HG02798 (cell line): ENCODE measurements around the gene FAM89A.
"Not testable (repeated sequence)": the region's sequence is repeated elsewhere in the genome, so short reads cannot be mapped to it uniquely, and the experiment has no call there.

Source experiments
- ATAC-seq: cut with Tn5 transposase; IDR thresholded peaks from one replicate; pipeline ENCODE4 v1.9.1; 2021; ENCODE audit warnings: mild to moderate bottlenecking; ENCODE audit not compliant: unreplicated experiment, poor library complexity

Gene FAM89A

GRCh38 chr1:231011360-231011759, 28.7 kb downstream of the FAM89A start:
- ATAC-seq: no peak

- ATAC-seq: not testable (repeated sequence)
Observed at GRCh38 chr1:231007535-231007934, 32.5 kb downstream of the FAM89A start.

- no peak for ATAC-seq
Observed at GRCh38 chr1:231001892-231002291, 38.2 kb downstream of the FAM89A start.

GRCh38 chr1:231000639-231001038, 39.4 kb downstream of the FAM89A start:
- no peak for ATAC-seq

- no peak for ATAC-seq
Observed at GRCh38 chr1:231000201-231000600, 39.9 kb downstream of the FAM89A start.

GRCh38 chr1:230994860-230995259, 45.2 kb downstream of the FAM89A start:
- ATAC-seq: no peak

GRCh38 chr1:230992100-230992774, 47.8 kb downstream of the FAM89A start:
- ATAC-seq: no peak

GRCh38 chr1:230987448-230987847, 52.6 kb downstream of the FAM89A start:
- ATAC-seq: no peak

GRCh38 chr1:230986976-230987375, 53.1 kb downstream of the FAM89A start:
- ATAC-seq: no peak

GRCh38 chr1:230985711-230986110, 54.3 kb downstream of the FAM89A start:
- ATAC-seq: no peak

- not testable (repeated sequence) for ATAC-seq
Observed at GRCh38 chr1:230984622-230985515, 55.2 kb downstream of the FAM89A start.

GRCh38 chr1:230983811-230984210, 56.2 kb downstream of the FAM89A start:
- ATAC-seq: no peak

GRCh38 chr1:230982696-230983095, 57.4 kb downstream of the FAM89A start:
- ATAC-seq: no peak

GRCh38 chr1:230979952-230980351, 60.1 kb downstream of the FAM89A start:
- no peak for ATAC-seq

GRCh38 chr1:230979389-230979716, 60.7 kb downstream of the FAM89A start:
- no peak for ATAC-seq

GRCh38 chr1:230978491-230979388, 61.3 kb downstream of the FAM89A start, which contains the start of the genes ARV1 and TTC13:
TSS of gene ARV1 (plus strand) at chr1:230979094. CDS start at chr1:230979106, 12 bp downstream.
TSS of gene TTC13 (minus strand) at chr1:230978861. CDS start at chr1:230978830, 31 bp downstream.
- peak; percentile 95 for ATAC-seq

GRCh38 chr1:230977761-230978490, 62.1 kb downstream of the FAM89A start:
- ATAC-seq: peak; percentile 7

GRCh38 chr1:230976825-230977747, 63.0 kb downstream of the FAM89A start:
- ATAC-seq: no peak

- ATAC-seq: no peak
Observed at GRCh38 chr1:230976360-230976759, 63.7 kb downstream of the FAM89A start.
